IPS DF 6.9 (cell line): Measurements from ENCODE around the gene COL27A1.

Source experiments
- DNase-seq: peaks from one replicate; pipeline ENCODE4 v3.0.0-alpha.2; 2013; ENCODE audit warnings: low read depth, low spot score
- H3K27ac ChIP-seq: one replicate; pipeline ENCODE4 v1.5.1; 2013; ENCODE audit warnings: low read length, control low read depth
- H3K27me3 ChIP-seq: 2 replicates; pipeline ENCODE4 v1.6.1; 2013; ENCODE audit warnings: mild to moderate bottlenecking, low read length; ENCODE audit not compliant: control insufficient read depth, insufficient read depth
- H3K36me3 ChIP-seq: 2 replicates; pipeline ENCODE4 v1.6.1; 2013; ENCODE audit warnings: low read length; ENCODE audit not compliant: control insufficient read depth, insufficient read depth
- H3K4me1 ChIP-seq: 2 replicates; pipeline ENCODE4 v1.6.1; 2013; ENCODE audit warnings: low read length; ENCODE audit not compliant: control insufficient read depth, insufficient read depth
- H3K4me3 ChIP-seq: 2 replicates; pipeline ENCODE4 v1.5.1; 2013; ENCODE audit warnings: mild to moderate bottlenecking, low read length
- H3K9me3 ChIP-seq: 2 replicates; pipeline ENCODE4 v1.6.1; 2013; ENCODE audit warnings: low read length, inconsistent platforms; ENCODE audit not compliant: control insufficient read depth, insufficient read depth
- WGBS: extraction: QIAGEN DNeasy Blood & Tissue Kit; methylation state at CpG from one replicate; pipeline ENCODE4 v1.1.7; 2013; ENCODE audit warnings: mixed read lengths, missing lambda C conversion rate; ENCODE audit not compliant: insufficient read length, insufficient coverage; 5-methylcytosine and 5-hydroxymethylcytosine counted together

COL27A1 gene

DNA sequence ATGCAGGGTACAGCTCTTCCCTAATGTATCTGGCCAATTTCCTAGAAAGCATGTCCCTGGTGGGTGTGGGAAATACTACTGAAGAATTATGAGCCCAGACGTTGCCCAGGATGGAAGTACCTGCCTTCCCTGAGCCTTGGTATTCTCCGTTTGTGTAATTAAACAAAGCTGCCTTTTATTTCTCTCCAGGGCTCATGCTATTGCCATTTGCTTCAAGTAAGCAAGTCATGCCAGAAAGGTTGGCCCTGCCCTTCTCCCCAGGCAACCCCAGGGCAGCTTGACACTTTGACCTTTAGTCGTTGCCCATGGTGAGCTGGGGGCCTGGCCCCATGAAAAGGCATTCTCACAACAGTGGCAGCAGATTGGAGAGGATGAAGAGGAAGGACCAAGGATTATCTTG is 4.4 kb downstream of the COL27A1 start:
- no CpG with 5 or more reads among the region's 3 CpGs for WGBS
- no peak for DNase-seq
- Histone ChIP-seq H3K4me1 (peaks cover 5% of the 10 kb centered on the region), H3K9me3 (no peaks in the 10 kb centered on the region), H3K36me3 (no peaks in the 10 kb centered on the region), H3K27me3 (peaks cover 6% of the 10 kb centered on the region), H3K4me3 (no peak overlapping the region), H3K27ac (no peak overlapping the region)

GRCh38 chr9:114161513-114161912 is 6.2 kb downstream of the COL27A1 start:
- no CpG with 5 or more reads among the region's 4 CpGs for WGBS
- no peak overlapping the region for H3K27ac ChIP-seq
- H3K4me1 ChIP-seq, result peaks cover 5% of the 10 kb centered on the region

GRCh38 chr9:114163517-114163951 is 8.2 kb downstream of the COL27A1 start:
- WGBS, result no CpG with 5 or more reads among the region's 13 CpGs
- Histone ChIP-seq H3K4me1 (peaks cover 3% of the 10 kb centered on the region), H3K36me3 (peaks cover 5% of the 10 kb centered on the region; the same call in 1 of the 2 replicates), H3K27me3 (no peaks in the 10 kb centered on the region), H3K27ac (no peak overlapping the region), H3K4me3 (no peak overlapping the region), H3K9me3 (no peaks in the 10 kb centered on the region)
- DNase-seq, result no peak

More at GRCh38 chr9:114161513-114161912, 6.2 kb downstream of the COL27A1 start:
- Histone ChIP-seq H3K36me3 (no peaks in the 10 kb centered on the region), H3K9me3 (no peaks in the 10 kb centered on the region), H3K4me3 (no peak overlapping the region), H3K27me3 (no peaks in the 10 kb centered on the region)
- DNase-seq, result no peak

- WGBS, result no CpG with 5 or more reads among the region's 1 CpG
- H3K27me3 ChIP-seq, result no peaks in the 10 kb centered on the region
- H3K36me3 ChIP-seq, result peaks cover 5% of the 10 kb centered on the region; the same call in 1 of the 2 replicates
- no peak for DNase-seq
- H3K4me3 ChIP-seq, result no peak overlapping the region
- H3K9me3 ChIP-seq, result no peaks in the 10 kb centered on the region
- H3K4me1 ChIP-seq, result peaks cover 3% of the 10 kb centered on the region
- no peak overlapping the region for H3K27ac ChIP-seq
Observed at GRCh38 chr9:114164191-114164794, 9.0 kb downstream of the COL27A1 start.

- no peak for DNase-seq
- Histone ChIP-seq H3K27ac (no peak overlapping the region), H3K4me1 (peaks cover 3% of the 10 kb centered on the region), H3K36me3 (peaks cover 5% of the 10 kb centered on the region; the same call in 1 of the 2 replicates), H3K9me3 (no peaks in the 10 kb centered on the region), H3K4me3 (no peak overlapping the region), H3K27me3 (no peaks in the 10 kb centered on the region)
- 100% methylated on average over 1 of the region's 1 CpG for WGBS
Observed at GRCh38 chr9:114165407-114166102, 10.2 kb downstream of the COL27A1 start.

GRCh38 chr9:114166103-114166470 is 10.8 kb downstream of the COL27A1 start:
- H3K27me3 ChIP-seq, result no peaks in the 10 kb centered on the region
- WGBS, result 100% methylated on average over 1 of the region's 1 CpG
- H3K4me1 ChIP-seq, result peaks cover 3% of the 10 kb centered on the region

DNA sequence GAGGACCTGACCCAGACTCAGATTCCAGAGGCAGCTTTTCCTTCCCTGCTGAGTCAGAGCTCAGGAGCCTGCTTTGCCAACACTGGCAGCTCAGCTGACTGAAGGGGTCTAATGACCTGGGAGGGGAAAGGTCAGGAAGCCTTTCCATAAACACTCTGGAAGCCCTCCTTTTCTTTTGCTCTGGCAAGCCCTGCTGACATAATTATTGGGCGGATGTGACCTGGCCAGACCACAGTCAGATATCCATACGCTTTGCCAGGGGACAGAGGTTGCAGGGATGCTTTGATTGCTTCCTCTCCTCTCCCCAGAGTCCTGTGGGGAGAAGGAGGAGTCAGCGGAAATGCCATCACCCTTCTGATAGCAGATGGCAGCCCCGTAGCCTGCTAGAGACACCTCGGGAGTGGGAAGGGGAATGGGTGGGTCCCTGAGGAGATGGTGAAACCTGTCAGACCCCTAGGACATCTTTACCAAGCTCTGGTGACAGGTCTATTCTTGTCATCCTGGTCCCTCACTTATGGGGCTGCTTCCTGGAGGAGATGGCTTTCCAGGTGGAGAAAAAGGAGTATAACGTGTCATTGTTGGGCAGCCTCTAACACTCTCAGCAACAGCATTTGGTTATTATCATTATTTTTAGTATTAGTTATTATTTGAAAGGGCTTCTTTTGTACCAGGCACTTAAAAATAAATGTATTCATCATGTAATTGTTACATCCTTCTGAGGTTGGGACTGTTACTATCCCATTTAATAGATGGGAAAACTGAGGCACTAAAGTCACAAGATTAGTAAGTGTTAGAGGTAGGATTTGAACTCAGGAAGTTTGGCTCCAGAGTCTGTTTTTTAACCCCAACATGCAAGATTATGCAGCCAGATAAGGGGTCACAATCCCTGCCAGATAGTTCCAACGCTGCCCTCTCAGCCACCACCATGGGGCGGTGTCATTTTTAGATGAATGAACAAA is 11.6 kb downstream of the COL27A1 start:
- Histone ChIP-seq H3K4me1 (peaks cover 3% of the 10 kb centered on the region), H3K4me3 (no peak overlapping the region), H3K9me3 (no peaks in the 10 kb centered on the region), H3K27me3 (no peaks in the 10 kb centered on the region), H3K27ac (no peak overlapping the region), H3K36me3 (peaks cover 5% of the 10 kb centered on the region; the same call in 1 of the 2 replicates)
- no peak for DNase-seq
- no CpG with 5 or more reads among the region's 8 CpGs for WGBS

More at GRCh38 chr9:114166103-114166470, 10.8 kb downstream of the COL27A1 start:
- no peak for DNase-seq
- no peaks in the 10 kb centered on the region for H3K9me3 ChIP-seq
- no peak overlapping the region for H3K4me3 ChIP-seq
- H3K36me3 ChIP-seq, result peaks cover 5% of the 10 kb centered on the region; the same call in 1 of the 2 replicates
- no peak overlapping the region for H3K27ac ChIP-seq

GRCh38 chr9:114167591-114168091 is 12.3 kb downstream of the COL27A1 start:
- DNase-seq, result no peak
- WGBS, result no CpG with 5 or more reads among the region's 34 CpGs
- Histone ChIP-seq H3K27ac (no peak overlapping the region), H3K27me3 (no peaks in the 10 kb centered on the region), H3K4me1 (peaks cover 3% of the 10 kb centered on the region), H3K4me3 (no peak overlapping the region), H3K9me3 (no peaks in the 10 kb centered on the region), H3K36me3 (peaks cover 5% of the 10 kb centered on the region; the same call in 1 of the 2 replicates)

DNA sequence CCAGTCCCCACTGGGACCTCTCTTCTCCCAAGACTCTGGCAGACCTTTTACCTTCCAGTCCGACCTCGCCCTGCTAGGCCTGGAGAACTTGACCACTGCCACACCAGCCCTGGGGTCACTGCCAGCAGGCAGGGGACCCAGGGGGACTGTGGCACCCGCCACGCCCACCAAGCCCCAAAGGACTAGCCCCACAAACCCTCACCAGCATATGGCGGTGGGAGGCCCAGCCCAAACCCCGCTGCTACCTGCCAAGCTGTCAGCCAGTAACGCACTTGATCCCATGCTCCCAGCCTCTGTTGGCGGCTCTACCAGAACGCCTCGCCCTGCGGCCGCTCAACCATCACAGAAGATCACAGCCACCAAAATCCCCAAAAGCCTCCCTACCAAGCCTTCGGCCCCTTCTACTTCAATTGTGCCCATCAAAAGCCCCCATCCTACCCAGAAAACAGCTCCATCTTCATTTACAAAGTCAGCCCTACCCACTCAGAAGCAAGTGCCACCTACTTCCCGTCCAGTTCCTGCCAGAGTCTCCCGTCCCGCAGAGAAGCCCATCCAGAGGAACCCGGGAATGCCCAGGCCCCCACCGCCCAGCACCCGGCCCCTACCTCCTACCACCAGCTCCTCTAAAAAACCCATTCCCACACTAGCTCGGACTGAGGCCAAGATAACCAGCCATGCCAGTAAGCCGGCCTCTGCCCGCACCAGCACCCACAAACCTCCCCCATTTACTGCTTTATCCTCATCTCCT is 13.1 kb downstream of the COL27A1 start:
- H3K36me3 ChIP-seq, result peaks cover 5% of the 10 kb centered on the region; the same call in 1 of the 2 replicates
- no CpG with 5 or more reads among the region's 22 CpGs for WGBS
- no peak for DNase-seq
- no peaks in the 10 kb centered on the region for H3K27me3 ChIP-seq
- H3K27ac ChIP-seq, result no peak overlapping the region
- no peaks in the 10 kb centered on the region for H3K9me3 ChIP-seq
- peaks cover 2% of the 10 kb centered on the region; the same call in 1 of the 2 replicates for H3K4me1 ChIP-seq
- no peak overlapping the region for H3K4me3 ChIP-seq
